ENCODE measurements around the gene CPNE6. TPM values are rescaled to one million over a fixed set of nuclear protein-coding genes. Genes with fewer than 3 reads are reported as not detected.

Gene CPNE6
- total and polyA plus RNA-seq, 2 of the 13 experiments (the other 11 are each of a cell fraction or from before 2014, with no cell fraction given), result not detected

GRCh38 chr14:24093901-24094840 lies 22.8 kb downstream of the CPNE6 start, which contains the start of gene PCK2 (continued):
- TF ChIP-seq ZNF646 (CRISPR knock-in tag; IDR thresholded peaks at IDR 0.05), result no peak
- TF ChIP-seq ZNF709 (CRISPR knock-in tag; IDR thresholded peaks at IDR 0.05), result no peak
- peak; percentile 98 for TF ChIP-seq YEATS4 (CRISPR knock-in tag; IDR thresholded peaks at IDR 0.05; ENCODE audit: borderline replicate concordance)
- TF ChIP-seq RFX5 (IDR thresholded peaks at IDR 0.05; ENCODE audit: low read depth, low read length), result peak; percentile 7; the same call in 1 of the 2 replicates
- peak; percentile 79 for TF ChIP-seq ZNF230 (CRISPR knock-in tag; IDR thresholded peaks at IDR 0.05)
- no peak; the same call in none of the 2 replicates for TF ChIP-seq CREBL2 (CRISPR knock-in tag; IDR thresholded peaks at IDR 0.05; ENCODE audit: borderline replicate concordance)
- TF ChIP-seq SOX13 (IDR thresholded peaks at IDR 0.05), result peak; percentile 85; the same call in 1 of the 2 replicates
- TF ChIP-seq SOX13 (CRISPR knock-in tag; conservative IDR thresholded peaks at IDR 0.05 in 1 of 2, IDR thresholded peaks at IDR 0.05 in 1 of 2), result peak in 1 of 2 experiments; percentile 62; a peak in 2 of 4 replicates
- no peak for TF ChIP-seq SRY (CRISPR knock-in tag; IDR thresholded peaks at IDR 0.05)
- no peak for TF ChIP-seq LRRFIP1 (CRISPR knock-in tag; conservative IDR thresholded peaks at IDR 0.05)
- no peak; the same call in 1 of the 2 replicates for TF ChIP-seq DNMT3B (CRISPR knock-in tag; conservative IDR thresholded peaks at IDR 0.05)
- no peak for TF ChIP-seq NRL (CRISPR knock-in tag; IDR thresholded peaks at IDR 0.05; ENCODE audit: borderline replicate concordance)
- no peak for TF ChIP-seq FOXO4 (CRISPR knock-in tag; conservative IDR thresholded peaks at IDR 0.05)
- TF ChIP-seq ZFYVE20 (CRISPR knock-in tag; IDR thresholded peaks at IDR 0.05; ENCODE audit: borderline replicate concordance, low read depth), result peak; percentile 96
- TF ChIP-seq ZNF576 (CRISPR knock-in tag; IDR thresholded peaks at IDR 0.05), result peak; percentile 98
- no peak for TF ChIP-seq SETDB1 (CRISPR knock-in tag; IDR thresholded peaks at IDR 0.05; ENCODE audit: borderline replicate concordance)
- TF ChIP-seq MBD4 (IDR thresholded peaks at IDR 0.05; ENCODE audit: borderline replicate concordance, low read length), result no peak

Measured in HepG2 (cell line).